ENCODE measurements around the gene MRM3. TPM values are rescaled to one million over a fixed set of nuclear protein-coding genes. Genes with fewer than 3 reads are reported as not detected.
"Not testable (repeated sequence)": the region's sequence is repeated elsewhere in the genome, so short reads cannot be mapped to it uniquely, and the experiment has no call there.

MRM3 gene
- total RNA-seq, 2 experiments from 2014 or later = 18.3 to 21.5 TPM

DNA sequence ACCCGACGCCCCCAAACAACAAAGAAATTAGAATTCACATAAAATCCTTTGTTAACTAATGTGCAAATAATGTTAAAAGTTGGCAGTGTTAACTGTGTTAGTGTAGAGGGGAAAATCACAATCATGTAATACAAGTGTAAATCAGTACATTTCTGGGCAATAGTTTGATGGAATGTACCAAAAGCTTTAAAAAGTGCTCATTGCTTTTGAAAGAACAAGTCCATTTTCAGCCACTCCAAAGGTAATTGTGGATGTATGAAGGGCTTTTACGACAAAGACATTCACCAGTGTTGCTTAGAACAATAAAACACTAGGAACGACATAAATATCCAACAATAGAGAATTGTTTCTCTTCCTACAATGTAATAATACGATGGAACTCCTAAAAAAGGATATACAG lies 9.1 kb upstream of the MRM3 start:
- POLR2A ChIA-PET = interaction anchor here (1.5 kb wide), 1 partner anchor 9 kb away, joined by 6 read pairs; the partner anchor contains the start of genes GLOD4 and MRM3
- Mint-ChIP-seq H3K4me1 (peaks cover 9% of the 10 kb centered on the region), H3K36me3 (peaks cover 31% of the 10 kb centered on the region), H3K27me3 (no peaks in the 10 kb centered on the region), H3K4me3 (no peak overlapping the region), H3K9me3 (no peaks in the 10 kb centered on the region), H3K27ac (no peak overlapping the region)
- DNase-seq (no peak), ATAC-seq (ENCODE audit: low read depth) (no peak)

DNA sequence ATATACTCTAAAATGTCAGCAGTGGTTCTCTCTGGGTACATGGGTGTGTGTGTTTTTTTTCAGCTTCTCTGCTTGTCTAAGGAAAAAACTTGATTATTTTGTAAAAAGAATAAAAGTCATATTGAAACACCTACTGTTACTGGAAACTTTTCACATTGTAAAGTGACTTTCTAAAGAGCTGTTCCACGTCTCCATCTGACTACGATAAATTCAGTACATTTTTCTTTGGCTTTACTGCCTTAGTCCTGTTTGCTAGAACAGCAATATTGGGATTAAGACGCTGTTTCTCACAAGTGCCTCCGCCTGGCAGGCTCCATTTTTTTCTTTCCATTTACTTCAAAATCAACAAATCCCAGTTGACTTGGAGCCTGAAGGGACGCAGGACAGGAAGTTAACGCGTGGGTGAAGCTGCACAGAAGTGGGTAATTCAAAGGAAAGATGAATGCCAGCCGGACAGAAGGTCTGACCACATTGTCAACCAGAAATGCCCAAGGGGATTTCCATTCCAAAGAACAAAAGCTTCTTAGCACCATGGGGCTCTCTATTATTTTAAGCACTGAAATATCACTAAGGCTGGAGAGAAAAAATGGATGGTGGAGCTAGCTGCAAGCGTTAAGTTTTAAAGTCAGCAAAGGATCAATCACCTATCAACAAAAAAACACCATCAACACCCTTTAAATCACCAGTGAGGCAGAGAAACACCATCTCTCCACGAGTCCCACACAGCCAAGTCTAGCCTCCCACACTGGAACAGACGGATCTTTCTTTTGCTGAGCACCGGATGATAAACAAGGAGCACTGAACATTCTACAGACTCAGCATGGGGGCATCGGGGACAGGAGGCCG lies 8.5 kb upstream of the MRM3 start:
- H3K36me3 Mint-ChIP-seq = peaks cover 35% of the 10 kb centered on the region
- H3K27me3 Mint-ChIP-seq = no peaks in the 10 kb centered on the region
- no peak overlapping the region for H3K4me3 Mint-ChIP-seq
- ATAC-seq (ENCODE audit: low read depth) (no peak), DNase-seq (no peak)
- peaks cover 9% of the 10 kb centered on the region for H3K4me1 Mint-ChIP-seq
- H3K27ac Mint-ChIP-seq = no peak overlapping the region
- no peaks in the 10 kb centered on the region for H3K9me3 Mint-ChIP-seq
- POLR2A ChIA-PET = interaction anchor here (1.5 kb wide), 1 partner anchor 9 kb away, joined by 6 read pairs; the partner anchor contains the start of genes GLOD4 and MRM3

DNA sequence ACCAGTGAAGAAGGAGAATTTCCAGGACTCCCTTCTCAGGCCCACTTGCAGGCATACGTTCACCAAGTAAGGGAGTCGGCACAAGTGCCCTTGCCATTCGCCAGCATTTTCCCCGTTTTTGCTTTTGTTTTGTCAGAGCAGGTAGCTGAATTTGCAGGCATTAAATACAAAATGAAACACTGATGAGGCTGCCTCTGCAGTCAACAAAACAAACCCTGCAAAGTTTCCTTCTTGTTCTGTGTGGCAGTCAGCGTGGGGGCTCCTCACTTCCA lies 7.9 kb upstream of the MRM3 start:
- POLR2A ChIA-PET = interaction anchor here (1.5 kb wide), 1 partner anchor 8 kb away, joined by 6 read pairs; the partner anchor contains the start of genes GLOD4 and MRM3
- peaks cover 9% of the 10 kb centered on the region for H3K4me1 Mint-ChIP-seq
- no peak overlapping the region for H3K4me3 Mint-ChIP-seq
- H3K27me3 Mint-ChIP-seq = no peaks in the 10 kb centered on the region
- peaks cover 33% of the 10 kb centered on the region for H3K36me3 Mint-ChIP-seq
- no peak overlapping the region for H3K27ac Mint-ChIP-seq
- ATAC-seq (ENCODE audit: low read depth) = no peak
- no peak for DNase-seq
- no peaks in the 10 kb centered on the region for H3K9me3 Mint-ChIP-seq

DNA sequence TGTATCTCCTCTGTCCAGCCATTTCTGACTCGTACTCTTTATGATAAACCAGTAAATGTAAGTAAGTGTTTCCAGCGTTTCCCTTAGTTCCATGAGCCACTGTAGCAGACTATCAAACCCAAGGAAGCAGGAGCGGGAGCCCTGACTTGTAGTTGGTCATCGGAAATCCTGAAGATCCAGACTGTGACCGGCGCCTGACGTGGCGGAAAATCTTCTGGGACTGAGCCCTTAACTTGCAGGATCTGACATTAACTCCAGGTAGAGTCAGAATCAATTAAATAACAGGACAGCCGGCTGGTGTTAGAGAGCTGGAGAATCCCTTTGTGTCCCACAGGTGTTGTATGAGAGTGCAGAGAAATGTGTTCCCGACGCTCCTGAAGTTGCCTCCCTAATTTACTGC lies 4.1 kb upstream of the MRM3 start:
- H3K27me3 Mint-ChIP-seq = no peaks in the 10 kb centered on the region
- no peak for ATAC-seq (ENCODE audit: low read depth)
- H3K27ac Mint-ChIP-seq = no peak overlapping the region
- H3K4me1 Mint-ChIP-seq = peaks cover 21% of the 10 kb centered on the region
- POLR2A ChIA-PET = no interaction called here
- H3K9me3 Mint-ChIP-seq = no peaks in the 10 kb centered on the region
- H3K4me3 Mint-ChIP-seq = no peak overlapping the region
- no peak for DNase-seq
- peaks cover 22% of the 10 kb centered on the region for H3K36me3 Mint-ChIP-seq

DNA sequence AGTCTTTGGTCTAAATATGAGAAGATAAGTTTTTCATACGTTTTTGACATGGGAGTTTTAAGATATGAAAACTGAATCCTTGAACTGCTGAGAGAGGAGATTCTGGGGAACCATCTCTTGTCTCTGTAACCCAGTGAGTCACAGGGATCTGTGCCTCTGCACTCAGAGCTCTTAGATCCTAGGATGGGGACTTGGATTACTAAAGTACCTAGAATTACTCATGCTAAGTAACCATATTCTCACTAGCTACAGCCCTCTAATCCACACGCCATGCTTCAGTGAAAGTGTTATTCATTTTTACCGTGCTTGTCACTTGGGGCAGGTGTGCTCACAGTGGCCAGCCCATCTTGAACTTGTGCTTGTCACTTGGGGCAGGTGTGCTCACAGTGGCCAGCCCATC lies 2.0 kb downstream of the MRM3 start:
- peaks cover 22% of the 10 kb centered on the region for H3K4me1 Mint-ChIP-seq
- ATAC-seq (ENCODE audit: low read depth) (no peak), DNase-seq (peak; percentile 8)
- peaks cover 5% of the 10 kb centered on the region for H3K36me3 Mint-ChIP-seq
- H3K27ac Mint-ChIP-seq = no peak overlapping the region
- H3K9me3 Mint-ChIP-seq = no peaks in the 10 kb centered on the region
- POLR2A ChIA-PET = no interaction called here
- no peaks in the 10 kb centered on the region for H3K27me3 Mint-ChIP-seq
- peak overlapping the region; percentile 42 for H3K4me3 Mint-ChIP-seq

DNA sequence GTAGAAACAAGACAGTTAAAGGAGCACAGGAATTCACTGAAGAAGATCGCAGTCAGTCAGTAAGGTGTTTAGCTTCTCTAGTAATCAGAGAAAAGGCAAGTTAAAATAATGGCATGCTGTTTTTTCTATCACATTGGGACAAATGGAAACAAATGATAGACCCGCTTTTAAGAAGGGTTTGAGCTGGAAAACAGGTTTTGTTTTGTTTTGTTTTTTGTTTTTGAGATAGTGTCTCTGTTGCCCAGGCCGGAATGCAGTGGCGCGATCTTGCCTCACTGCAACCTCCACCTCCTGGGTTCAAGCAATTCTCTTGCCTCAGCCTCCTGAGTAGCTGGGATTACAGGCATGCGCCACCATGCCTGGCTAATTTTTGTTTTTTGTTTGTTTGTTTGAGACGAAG lies 3.7 kb downstream of the MRM3 start:
- POLR2A ChIA-PET; H3K36me3 Mint-ChIP-seq; H3K27me3 Mint-ChIP-seq; H3K4me3 Mint-ChIP-seq; ATAC-seq (ENCODE audit: low read depth); H3K9me3 Mint-ChIP-seq; DNase-seq; H3K27ac Mint-ChIP-seq: not testable (repeated sequence)
- H3K4me1 Mint-ChIP-seq = peaks cover 18% of the 10 kb centered on the region

DNA sequence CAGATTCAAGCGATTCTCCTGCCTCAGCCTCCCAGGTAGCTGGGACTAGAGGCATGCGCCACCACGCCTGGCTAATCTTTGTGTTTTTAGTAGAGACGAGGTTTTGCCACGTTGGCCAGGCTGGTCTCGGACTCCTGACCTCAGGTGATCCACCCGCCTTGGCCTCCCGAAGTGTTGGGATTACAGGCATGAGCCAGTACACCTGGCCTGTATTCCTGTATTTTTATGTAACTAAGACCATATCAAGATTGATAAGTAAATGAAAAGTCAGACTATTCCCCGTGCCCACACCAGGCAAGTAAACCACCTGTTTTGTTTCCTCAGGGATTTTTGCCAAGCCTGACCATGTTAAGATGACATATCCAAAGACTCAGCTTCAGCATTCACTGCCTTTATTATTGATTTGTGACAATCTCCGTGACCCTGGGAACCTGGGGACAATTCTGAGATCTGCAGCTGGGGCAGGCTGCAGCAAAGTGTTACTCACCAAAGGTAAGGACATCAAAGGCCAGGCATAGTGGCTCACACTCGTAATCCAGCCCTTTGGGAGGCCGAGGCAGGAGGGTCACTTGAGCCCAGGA lies 5.6 kb downstream of the MRM3 start:
- peak; percentile 3 for DNase-seq
- H3K4me3 Mint-ChIP-seq = no peak overlapping the region
- H3K27me3 Mint-ChIP-seq = no peaks in the 10 kb centered on the region
- peaks cover 12% of the 10 kb centered on the region for H3K4me1 Mint-ChIP-seq
- H3K27ac Mint-ChIP-seq = no peak overlapping the region
- POLR2A ChIA-PET = no interaction called here
- ATAC-seq (ENCODE audit: low read depth) = no peak
- H3K36me3 Mint-ChIP-seq = peaks cover 14% of the 10 kb centered on the region
- no peaks in the 10 kb centered on the region for H3K9me3 Mint-ChIP-seq

DNA sequence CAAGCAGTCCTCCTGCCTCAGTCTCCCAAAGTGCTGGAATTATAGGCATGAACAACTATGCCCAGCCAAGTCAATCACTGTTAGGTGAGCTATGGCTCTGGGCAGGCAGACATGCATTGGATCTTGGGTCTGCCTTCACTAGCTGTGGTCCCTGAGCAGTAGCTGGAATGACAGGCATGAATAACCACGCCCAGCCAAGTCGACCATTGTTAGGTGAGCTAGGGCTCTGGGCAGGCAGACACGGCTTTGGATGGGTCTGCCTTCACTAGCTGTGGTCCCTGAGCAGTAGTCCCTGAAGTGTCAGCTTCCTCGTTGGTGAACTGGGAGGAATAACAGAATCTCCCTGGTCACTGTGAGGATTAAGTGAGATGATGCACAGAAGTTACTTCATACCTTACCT lies 6.4 kb downstream of the MRM3 start:
- ATAC-seq (ENCODE audit: low read depth) (no peak), DNase-seq (no peak)
- Mint-ChIP-seq H3K27me3 (no peaks in the 10 kb centered on the region), H3K27ac (no peak overlapping the region), H3K4me3 (no peak overlapping the region), H3K4me1 (peaks cover 8% of the 10 kb centered on the region), H3K36me3 (peaks cover 14% of the 10 kb centered on the region), H3K9me3 (no peaks in the 10 kb centered on the region)
- POLR2A ChIA-PET = no interaction called here

DNA sequence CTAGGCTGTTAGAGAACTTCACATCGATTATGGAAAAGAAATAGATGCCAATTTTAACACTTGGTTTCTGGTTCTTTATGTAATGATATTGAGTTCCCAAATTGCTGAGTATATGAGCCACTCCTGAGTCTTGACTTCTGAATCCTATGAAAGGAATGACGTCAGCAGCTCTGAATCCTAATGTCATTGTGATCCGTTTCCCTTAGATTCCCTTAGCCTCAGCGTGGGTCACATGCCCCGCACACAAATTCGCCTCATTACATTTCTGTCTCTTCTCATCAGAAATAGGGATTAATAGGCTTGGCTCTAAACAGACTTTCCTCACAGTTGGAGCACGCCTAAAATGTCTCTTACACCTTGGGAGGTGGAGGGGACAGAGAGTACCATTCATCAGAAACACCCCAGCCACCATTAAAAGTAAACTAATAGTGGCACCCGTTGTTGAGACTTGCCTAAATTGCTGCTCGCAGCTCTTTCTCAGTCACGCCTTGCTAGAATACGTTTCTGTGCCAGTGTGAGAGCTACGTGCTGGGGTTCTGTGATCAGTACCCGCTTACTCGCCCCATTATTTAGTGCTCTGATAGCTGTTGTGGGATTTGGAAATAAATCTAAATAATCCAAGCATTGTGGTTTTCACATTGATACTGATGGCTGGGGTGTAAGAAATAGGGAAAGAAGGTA lies 7.1 kb downstream of the MRM3 start:
- Mint-ChIP-seq H3K4me3 (no peak overlapping the region), H3K9me3 (no peaks in the 10 kb centered on the region), H3K27me3 (no peaks in the 10 kb centered on the region), H3K4me1 (peaks cover 2% of the 10 kb centered on the region), H3K27ac (no peak overlapping the region), H3K36me3 (peaks cover 14% of the 10 kb centered on the region)
- no peak for ATAC-seq (ENCODE audit: low read depth)
- DNase-seq = no peak
- POLR2A ChIA-PET = no interaction called here

DNA sequence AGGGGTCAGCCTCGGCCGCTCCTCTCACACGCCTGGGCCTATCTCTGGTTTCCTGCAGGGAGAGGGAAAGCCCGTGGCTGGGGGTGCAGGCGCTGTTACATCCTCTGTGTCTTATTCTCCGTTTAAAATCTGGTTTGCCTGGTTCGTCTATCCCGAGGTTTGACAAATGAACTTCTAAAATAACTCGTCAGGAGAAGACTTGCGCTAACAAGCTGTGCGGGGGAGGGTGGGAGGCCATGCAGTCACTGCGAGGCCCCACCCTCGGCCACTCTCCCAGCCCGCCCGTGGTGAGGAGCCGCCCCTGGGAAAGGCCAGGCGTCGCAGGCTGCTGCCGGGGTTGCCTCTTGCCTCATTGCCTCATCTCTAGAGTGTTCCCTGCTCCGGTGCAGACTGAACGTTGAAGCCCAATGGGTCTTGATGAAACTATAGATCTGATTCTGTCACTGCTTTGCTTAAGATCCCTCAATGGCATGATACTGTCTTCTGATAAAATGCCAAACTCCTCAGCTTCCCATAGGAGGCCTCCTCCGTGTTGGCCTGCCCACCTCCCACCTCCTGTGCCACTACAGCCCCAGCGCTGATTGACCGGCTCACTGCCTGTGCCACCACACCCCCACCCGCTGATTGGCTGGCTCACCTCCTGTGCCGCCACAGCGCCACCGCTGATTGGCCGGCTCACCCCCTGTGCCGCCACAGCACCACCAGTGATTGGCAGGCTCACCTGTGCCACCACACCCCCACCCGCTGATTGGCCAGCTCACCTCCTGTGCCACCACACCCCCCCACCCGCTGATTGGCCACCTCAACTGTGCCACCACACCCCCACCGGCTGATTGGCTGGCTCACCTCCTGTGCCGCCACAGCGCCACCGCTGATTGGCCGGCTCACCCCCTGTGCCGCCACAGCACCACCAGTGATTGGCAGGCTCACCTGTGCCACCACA lies 8.0 kb downstream of the MRM3 start:
- ATAC-seq (ENCODE audit: low read depth); H3K27me3 Mint-ChIP-seq; DNase-seq; H3K27ac Mint-ChIP-seq; H3K9me3 Mint-ChIP-seq; POLR2A ChIA-PET; H3K4me3 Mint-ChIP-seq; H3K4me1 Mint-ChIP-seq: not testable (repeated sequence)
- peaks cover 14% of the 10 kb centered on the region for H3K36me3 Mint-ChIP-seq

DNA sequence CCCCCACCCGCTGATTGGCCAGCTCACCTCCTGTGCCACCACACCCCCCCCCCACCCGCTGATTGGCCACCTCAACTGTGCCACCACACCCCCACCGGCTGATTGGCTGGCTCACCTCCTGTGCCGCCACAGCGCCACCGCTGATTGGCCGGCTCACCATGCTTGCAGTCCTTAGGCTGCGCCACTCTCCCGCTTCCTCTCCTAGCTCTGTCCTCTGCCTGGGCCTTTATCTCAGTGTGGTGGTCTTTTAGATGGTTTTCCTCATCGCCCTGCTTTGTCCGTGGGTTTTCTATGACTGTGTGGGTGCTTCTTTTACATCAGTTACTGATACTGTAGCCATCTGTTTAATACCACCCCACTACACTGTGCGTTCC lies 8.7 kb downstream of the MRM3 start:
- DNase-seq; H3K27me3 Mint-ChIP-seq; H3K4me3 Mint-ChIP-seq; H3K9me3 Mint-ChIP-seq; H3K4me1 Mint-ChIP-seq; H3K27ac Mint-ChIP-seq; POLR2A ChIA-PET; ATAC-seq (ENCODE audit: low read depth): not testable (repeated sequence)
- peaks cover 14% of the 10 kb centered on the region for H3K36me3 Mint-ChIP-seq

DNA sequence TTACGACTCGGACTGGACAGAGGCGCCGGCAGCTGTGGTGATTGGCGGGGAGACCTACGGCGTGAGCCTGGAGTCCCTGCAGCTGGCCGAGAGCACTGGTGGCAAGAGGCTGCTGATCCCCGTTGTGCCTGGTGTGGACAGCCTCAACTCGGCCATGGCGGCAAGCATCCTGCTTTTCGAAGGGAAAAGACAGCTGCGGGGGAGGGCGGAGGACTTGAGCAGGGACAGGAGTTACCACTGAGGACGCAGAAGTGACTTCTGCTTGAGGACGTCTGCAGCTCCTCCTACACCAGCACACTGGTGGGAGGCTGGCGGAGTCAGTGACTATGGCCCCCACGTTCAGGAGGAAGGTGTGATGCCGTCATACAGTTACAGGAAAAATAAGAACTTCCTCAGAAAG lies 9.7 kb downstream of the MRM3 start:
- ATAC-seq (ENCODE audit: low read depth) = no peak
- no peaks in the 10 kb centered on the region for H3K9me3 Mint-ChIP-seq
- POLR2A ChIA-PET = interaction anchor here (0.6 to 0.9 kb wide), 2 partner anchors 9 to 205 kb away, joined by 3 to 4 read pairs; partner anchors contain the start of gene TIMM22

DNA sequence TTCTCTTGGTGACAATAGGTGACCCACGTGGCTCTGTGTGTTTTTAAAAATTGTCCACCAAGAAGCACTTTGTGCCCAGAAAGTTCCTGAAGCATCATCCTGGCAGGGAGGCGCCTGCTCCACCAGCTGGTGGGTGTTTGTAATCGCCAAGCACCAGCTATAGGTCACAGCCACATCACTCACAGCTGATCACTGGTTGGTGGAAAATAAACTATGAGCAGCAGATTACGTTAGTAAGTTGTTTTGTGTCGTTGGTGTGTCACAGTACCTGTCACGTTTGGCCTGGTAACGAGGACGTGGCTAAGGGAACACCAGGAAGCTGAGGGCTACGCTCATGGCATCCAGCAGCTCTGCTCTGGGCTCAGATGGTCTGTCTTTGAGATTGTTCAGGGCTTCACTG lies 10.1 kb downstream of the MRM3 start:
- no peak for ATAC-seq (ENCODE audit: low read depth)
- no peak for DNase-seq
- Mint-ChIP-seq H3K4me3 (no peak overlapping the region), H3K27me3 (no peaks in the 10 kb centered on the region), H3K4me1 (peaks cover 2% of the 10 kb centered on the region), H3K27ac (no peak overlapping the region), H3K36me3 (peaks cover 13% of the 10 kb centered on the region), H3K9me3 (no peaks in the 10 kb centered on the region)
- POLR2A ChIA-PET = interaction anchor here (0.6 to 0.9 kb wide), 2 partner anchors 9 to 204 kb away, joined by 3 to 4 read pairs; partner anchors contain the start of gene TIMM22

More for the DNA sequence above, 9.7 kb downstream of the MRM3 start:
- Mint-ChIP-seq H3K4me3 (no peak overlapping the region), H3K27ac (no peak overlapping the region), H3K36me3 (peaks cover 14% of the 10 kb centered on the region), H3K4me1 (peaks cover 2% of the 10 kb centered on the region), H3K27me3 (no peaks in the 10 kb centered on the region)
- DNase-seq = no peak

Data from activated naive CD8-positive, alpha-beta T cell treated with anti-CD3 and anti-CD28 coated beads, Interleukin-2, amount 10 ng/mL, durations not matched to agents 7 days and 5 days (primary cell).